ENCODE measurements around the gene GAD2.
"Not testable (repeated sequence)": the region's sequence is repeated elsewhere in the genome, so short reads cannot be mapped to it uniquely, and the experiment has no call there.

The GAD2 gene

GRCh38 chr10:26326851-26327250 is 110.3 kb downstream of the GAD2 start:
- no peak for DNase-seq

DNA sequence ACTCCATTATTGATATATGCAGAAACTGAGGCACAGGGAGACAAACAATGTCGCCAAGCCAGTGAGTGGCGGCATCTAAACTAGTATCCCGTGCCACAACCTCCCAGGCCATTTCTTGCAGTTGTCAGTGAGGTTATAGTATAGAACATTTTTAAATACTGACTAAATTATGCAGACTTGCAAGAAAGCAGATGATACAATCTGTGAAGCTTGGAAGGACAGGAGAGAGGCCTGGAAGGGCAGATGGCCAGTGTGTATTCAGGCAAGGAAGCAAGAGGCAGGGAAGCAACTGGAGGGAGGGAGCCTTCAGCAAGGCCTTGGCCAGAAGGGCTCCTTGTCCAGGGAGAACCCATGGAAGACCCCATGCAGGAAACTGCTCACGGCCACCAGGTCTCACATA is 111.2 kb downstream of the GAD2 start:
- DNase-seq, result no peak

- DNase-seq, result no peak
Observed at GRCh38 chr10:26331371-26331770, 114.8 kb downstream of the GAD2 start.

- DNase-seq, result no peak
Observed at GRCh38 chr10:26334232-26334931, 117.8 kb downstream of the GAD2 start.

DNA sequence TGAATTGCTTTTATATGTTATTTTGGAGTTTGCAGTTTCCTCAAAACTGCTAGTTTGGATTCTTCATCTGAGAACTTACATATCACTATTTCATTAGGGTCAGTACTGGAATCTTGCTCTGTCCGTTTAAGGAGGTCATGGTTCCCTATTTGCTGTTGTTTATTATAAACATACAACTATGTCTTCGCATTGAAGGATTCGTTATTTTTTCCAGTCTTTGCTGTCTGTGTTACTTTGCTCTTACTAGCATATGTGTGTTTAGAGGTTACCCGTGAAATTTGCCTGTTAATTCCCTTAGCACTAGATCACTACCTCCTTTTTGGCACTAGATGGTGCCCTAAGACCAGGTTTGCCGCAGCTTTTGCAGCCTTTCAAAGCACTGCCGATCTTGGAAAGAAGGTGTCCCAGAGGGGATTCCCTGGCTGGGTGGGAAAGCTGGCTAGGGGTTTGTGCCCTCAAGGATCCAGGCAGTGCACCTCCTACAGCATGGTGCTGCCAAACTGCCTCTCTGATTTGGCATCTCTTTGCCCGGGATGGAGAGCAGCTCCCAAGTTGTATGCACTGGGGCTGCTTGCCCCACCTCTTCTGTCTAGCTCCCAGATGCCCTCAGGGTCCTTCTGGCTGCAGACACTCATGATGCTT is 118.5 kb downstream of the GAD2 start:
- DNase-seq, result no peak

GRCh38 chr10:26335574-26336093 is 119.1 kb downstream of the GAD2 start:
- no peak for DNase-seq

- no peak for DNase-seq
Observed at GRCh38 chr10:26336979-26337378, 120.4 kb downstream of the GAD2 start.

- DNase-seq, result no peak
Observed at GRCh38 chr10:26341701-26342100, 125.1 kb downstream of the GAD2 start.

- DNase-seq, result not testable (repeated sequence)
Observed at GRCh38 chr10:26348821-26349417, 132.3 kb downstream of the GAD2 start.
